Pancreas (tissue), 10 donors: ENCODE results near the gene NACA2. TPM values are rescaled to one million over a fixed set of nuclear protein-coding genes. Genes with fewer than 3 reads are reported as not detected.
A peak's percentile ranks its signal among the peaks of the same experiment; 100 is the strongest.

Experiments used
- ATAC-seq, 4 donors: fragments of 200-7000 bp; cut with Tn5 transposase; one replicate each; pipeline versions ENCODE4 v1.8.0 to v1.9.1; 2020; ENCODE audit warnings: mild to moderate bottlenecking in 4 of 4, moderate library complexity in 4 of 4
- DNase-seq, 6 donors: peaks; one replicate each; pipeline ENCODE4 v3.0.0-alpha.2; 2020
- FAIRE-seq: peaks from 2 replicates; lab custom pipeline; 2012; peaks lifted over from hg19 to GRCh38; lab: Jason Lieb, UNC
- H3K27ac ChIP-seq, 4 donors: fragments of 200-600 bp; sonication (generic); 1 replicate in 3 of 4; 2 replicates in 1 of 4; pipeline versions ENCODE4 v1.5.0 to v1.8.0; 2020
- H3K27me3 ChIP-seq, 4 donors: fragments of 200-600 bp; one replicate each; pipeline ENCODE4 v1.8.0; 2021
- H3K36me3 ChIP-seq, 3 donors: fragments of 200-600 bp; sonication (generic) in 1 of 3; one replicate each; pipeline versions ENCODE4 v1.5.0 to v1.8.0; 2020 to 2021
- H3K4me1 ChIP-seq, 3 donors: fragments of 200-600 bp; one replicate each; pipeline ENCODE4 v1.8.0; 2021
- H3K4me3 ChIP-seq, 4 donors: fragments of 200-600 bp; sonication (generic) in 2 of 4; one replicate each; pipeline versions ENCODE4 v1.5.0 to v1.8.0; 2020 to 2021
- H3K9me3 ChIP-seq, 4 donors: fragments of 200-600 bp; one replicate each; pipeline ENCODE4 v1.8.0; 2021
- CTCF ChIP-seq, 4 donors: fragments of 200-600 bp; sonication (generic) in 3 of 4; IDR thresholded peaks; one replicate each; pipeline versions ENCODE4 v1.5.0 to v1.8.0; 2021; ENCODE audit warnings: antibody characterized with exemption in 4 of 4
- WGBS, 2 donors: extraction: QIAGEN DNeasy Blood & Tissue Kit; methylation state at CpG; one replicate each; pipeline ENCODE4 v1.1.7; 2013; 5-methylcytosine and 5-hydroxymethylcytosine counted together
- intact Hi-C, 3 donors: fragments of 100-400 bp; cut with DNase I; formaldehyde crosslinking; loops; one replicate each; pipeline versions ENCODE4 v1.11.1 to v1.14.2; 2022
- polyA plus RNA-seq, 2 donors: library from polyadenylated mRNA; stranded (reverse); fragments of 200-250 nt; gene quantifications; one replicate each; pipeline ENCODE4 v1.2.3, GENCODE V29; 2013
- total RNA-seq, 6 donors: library from RNA; stranded (reverse); fragmentation: NEBNext Ultra II Directional in 4 of 6; extraction: Animal tissue kit (Norgen Biotek cat#: 25700) in 4 of 6; gene quantifications; one replicate each; pipeline versions ENCODE4 v1.2.1 to v1.2.4, GENCODE V29; 2021 to 2023
- donor health status: healthy with polysubstance abuse.
- donor health status: DM: no; HTN: no; CAD: no; lungs with moderate emphysema.
- donor health status: DM: no; HTN: no; CAD: no.
- donor health status: control.
- donor health status: control.
- donor health status: Bipolar disorder and iron deficiency.
- donor health status: DM: yes; HTN: yes; CAD: no.
- donor health status: DM: no; HTN: no; CAD: no.
- donor health status: DM: no; HTN: no; CAD: no.
- donor health status: DM: yes; HTN: yes; CAD: no.

Gene NACA2
- total and polyA plus RNA-seq, 8 donors = 0.12 TPM; not detected in 7

DNA sequence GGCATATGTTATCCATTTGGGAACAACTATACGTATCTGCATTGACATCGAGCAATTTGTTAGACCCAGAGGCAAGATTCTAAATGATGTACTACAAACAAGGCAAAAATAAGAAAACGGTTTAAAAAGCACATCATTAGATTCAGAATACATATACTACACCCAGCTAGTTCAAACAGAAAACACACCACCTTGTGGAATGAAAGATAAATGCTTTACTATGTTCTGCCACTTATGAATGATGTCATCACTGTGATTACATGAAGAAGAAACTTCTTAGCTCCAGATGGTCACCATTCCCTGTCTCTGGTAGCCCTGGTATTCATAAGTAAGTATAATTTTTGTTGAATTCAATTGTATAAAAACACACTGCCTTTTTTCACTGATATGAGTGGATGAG is 7.8 kb downstream of the NACA2 start:
- WGBS, 2 donors = 81 to 83% methylated on average over 3 of the region's 3 CpGs
- DNase-seq (no peak), ATAC-seq (peak; percentile 52 to 75 (median 72)), FAIRE-seq (no peak)
- Histone ChIP-seq H3K4me3 (no peak overlapping the region), H3K9me3 (no peaks in the 10 kb centered on the region), H3K27me3 (no peaks in the 10 kb centered on the region), H3K4me1 (peaks cover 0 to 4% (median 0%) of the 10 kb centered on the region in 3 donors), H3K27ac (no peak overlapping the region), H3K36me3 (no peaks in the 10 kb centered on the region)
- intact Hi-C loops = no loop called here
- TF ChIP-seq CTCF (IDR thresholded peaks at IDR 0.05) = no peak

- H3K4me1 ChIP-seq = peaks cover 0 to 4% (median 0%) of the 10 kb centered on the region in 3 donors
- no peak for FAIRE-seq
- no peak for DNase-seq
- H3K4me3 ChIP-seq = no peak overlapping the region
- H3K27ac ChIP-seq = no peak overlapping the region
- H3K9me3 ChIP-seq = no peaks in the 10 kb centered on the region
- H3K36me3 ChIP-seq = no peaks in the 10 kb centered on the region
- no peak for TF ChIP-seq CTCF (IDR thresholded peaks at IDR 0.05)
- ATAC-seq = no peak
- H3K27me3 ChIP-seq = no peaks in the 10 kb centered on the region
- intact Hi-C loops = no loop called here
Measured at GRCh38 chr17:61582593-61582992, 8.4 kb downstream of the NACA2 start.

DNA sequence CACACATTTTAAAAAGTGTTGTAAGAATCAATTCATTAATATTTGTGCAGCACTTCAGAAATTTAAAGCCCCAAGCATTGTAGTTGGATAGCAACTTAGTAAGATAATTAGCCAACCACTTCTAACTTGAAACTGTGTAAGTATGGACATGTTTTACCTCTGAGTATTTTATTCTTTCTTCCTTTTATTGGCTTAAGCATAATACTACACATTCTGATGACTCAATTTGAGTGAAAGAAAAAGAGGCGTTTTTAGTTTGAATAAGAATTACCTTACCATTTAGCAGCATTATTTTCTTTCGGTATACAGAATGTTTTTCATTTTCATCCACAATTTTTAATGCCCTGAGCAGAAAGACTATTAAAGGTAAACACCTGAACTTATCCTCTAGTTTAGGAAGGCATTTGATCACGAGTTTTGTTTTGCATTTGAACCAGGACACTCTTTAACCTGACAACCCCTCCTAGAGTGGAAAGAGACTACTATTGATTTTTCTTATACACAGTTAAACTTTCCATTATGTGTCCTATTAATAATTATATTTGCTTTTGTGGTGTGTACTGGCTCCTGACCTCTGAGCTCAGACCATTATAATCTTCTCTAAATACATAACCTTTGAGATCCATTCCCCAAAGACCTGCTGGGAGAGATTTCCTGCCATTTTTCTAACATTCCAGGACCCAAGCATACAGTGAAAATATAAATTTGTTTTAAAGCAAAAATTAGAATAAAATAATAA is 9.2 kb downstream of the NACA2 start:
- 19 to 20% methylated on average over 3 of the region's 3 CpGs for WGBS, 2 donors
- no peaks in the 10 kb centered on the region for H3K9me3 ChIP-seq
- ATAC-seq = peak; percentile 21 to 69 (median 62)
- H3K4me3 ChIP-seq = no peak overlapping the region
- H3K36me3 ChIP-seq = no peaks in the 10 kb centered on the region
- TF ChIP-seq CTCF (IDR thresholded peaks at IDR 0.05) = no peak
- DNase-seq = no peak
- H3K4me1 ChIP-seq = peaks cover 0 to 4% (median 0%) of the 10 kb centered on the region in 3 donors
- no peak overlapping the region for H3K27ac ChIP-seq
- no peak for FAIRE-seq
- no peaks in the 10 kb centered on the region for H3K27me3 ChIP-seq
- intact Hi-C loops = no loop called here

GRCh38 chr17:61580502-61580901 is 10.5 kb downstream of the NACA2 start:
- no peaks in the 10 kb centered on the region for H3K27me3 ChIP-seq
- ATAC-seq (no peak), FAIRE-seq (no peak), DNase-seq (no peak)
- no peak overlapping the region for H3K4me3 ChIP-seq
- 65 to 72% methylated on average over 2 of the region's 2 CpGs for WGBS, 2 donors
- H3K36me3 ChIP-seq = no peaks in the 10 kb centered on the region
- H3K27ac ChIP-seq = no peak overlapping the region
- TF ChIP-seq CTCF (IDR thresholded peaks at IDR 0.05) = no peak
- no peaks in the 10 kb centered on the region for H3K9me3 ChIP-seq
- intact Hi-C loops = no loop called here
- peaks cover 0 to 4% (median 0%) of the 10 kb centered on the region in 3 donors for H3K4me1 ChIP-seq

DNA sequence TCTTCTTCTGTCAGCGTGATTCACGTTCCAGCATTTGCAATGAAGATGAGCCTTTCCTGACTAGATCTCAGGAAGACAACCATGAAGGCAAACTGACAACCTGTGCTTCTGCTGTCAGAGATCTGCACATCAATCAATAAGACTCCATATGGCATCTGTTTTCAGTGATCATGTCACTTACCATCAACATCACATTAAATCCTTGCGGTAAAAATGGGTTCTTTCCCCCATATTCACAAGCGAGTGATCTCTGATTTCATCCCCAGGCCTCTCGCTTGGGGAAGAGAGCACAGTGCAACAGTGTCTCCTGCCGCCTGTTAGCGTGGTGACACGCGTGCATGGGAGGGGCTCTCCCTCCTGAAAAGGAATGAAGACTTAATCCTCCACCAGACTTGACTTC is 11.1 kb downstream of the NACA2 start:
- Histone ChIP-seq H3K27ac (no peak overlapping the region), H3K4me3 (no peak overlapping the region), H3K9me3 (no peaks in the 10 kb centered on the region), H3K27me3 (no peaks in the 10 kb centered on the region), H3K36me3 (no peaks in the 10 kb centered on the region), H3K4me1 (peaks cover 0 to 4% (median 0%) of the 10 kb centered on the region in 3 donors)
- intact Hi-C loops = no loop called here
- FAIRE-seq (no peak), ATAC-seq (no peak), DNase-seq (no peak)
- 87% methylated on average over 9 of the region's 9 CpGs for WGBS, 2 donors
- TF ChIP-seq CTCF (IDR thresholded peaks at IDR 0.05) = no peak
